Measurements from ENCODE around the gene GFOD1.

The GFOD1 gene

DNA sequence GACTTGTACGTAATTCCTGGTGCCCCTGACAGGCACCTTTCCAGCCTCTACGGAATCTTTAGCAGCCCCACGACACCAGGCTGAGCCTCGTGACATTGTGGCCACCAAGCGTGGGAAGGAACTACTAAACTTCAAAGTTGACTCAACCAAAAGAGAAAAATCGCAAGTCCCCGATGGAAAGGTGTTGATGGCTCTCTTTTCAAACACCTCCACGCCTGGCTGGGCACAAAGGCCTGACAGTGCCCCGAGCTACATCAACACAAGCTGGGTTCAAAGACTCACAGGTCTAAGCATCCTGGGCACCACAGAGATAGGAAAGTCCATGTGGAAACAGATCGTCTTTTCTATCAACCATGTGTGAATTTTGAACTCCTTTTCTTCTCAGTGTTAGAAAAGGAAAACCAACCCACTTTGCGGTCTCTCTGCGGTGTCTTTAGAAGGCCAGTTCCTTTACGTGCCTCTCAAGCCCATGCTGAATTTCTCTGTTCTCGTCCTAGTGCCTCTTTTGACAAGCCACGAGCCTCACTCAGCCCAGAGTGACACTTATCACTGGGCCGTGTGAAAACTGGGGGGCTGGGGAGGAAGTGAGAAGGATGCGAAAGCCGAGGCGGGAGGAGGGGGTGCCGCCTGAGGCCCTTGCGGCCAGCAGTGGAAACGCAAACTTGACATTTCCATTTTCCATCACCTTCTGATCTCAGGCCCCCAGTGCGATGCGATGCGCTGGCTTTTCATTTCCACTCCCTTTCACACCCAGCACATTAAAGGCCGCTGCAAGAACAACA, 59.4 kb downstream of the GFOD1 start:
- in situ Hi-C loops (cut with MboI; ENCODE audit: low pct_unique_long_range_greater_than_20kb, low sequenced_read_pairs, unreplicated experiment), result no loop called here
- peak; percentile 34 for TF ChIP-seq CTCF (IDR thresholded peaks at IDR 0.05; ENCODE audit: extremely low read depth, insufficient read depth, missing control alignments)
- DNase-seq (ENCODE audit: low spot score), result peak; percentile 68

DNA sequence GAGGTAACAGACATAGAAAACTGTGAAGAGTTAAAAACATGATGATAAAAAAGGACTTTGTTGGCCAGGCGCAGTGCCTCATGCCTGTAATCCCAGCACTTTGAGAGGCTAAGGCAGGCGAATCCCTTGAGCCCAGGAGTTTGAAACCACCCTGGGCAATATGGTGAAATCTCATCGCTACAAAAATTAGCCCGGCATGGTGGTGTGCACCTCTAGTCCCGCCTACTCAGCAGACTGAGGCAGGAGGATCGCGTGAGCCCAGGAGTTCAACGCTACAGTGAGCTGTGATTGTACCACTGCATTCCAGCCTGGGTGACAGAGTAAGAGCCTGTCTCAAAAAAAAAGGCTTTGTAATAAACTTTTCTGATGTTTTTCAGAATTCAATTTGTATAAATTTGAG, 60.1 kb downstream of the GFOD1 start:
- DNase-seq (ENCODE audit: low spot score), result no peak
- no peak for TF ChIP-seq CTCF (IDR thresholded peaks at IDR 0.05; ENCODE audit: extremely low read depth, insufficient read depth, missing control alignments)
- in situ Hi-C loops (cut with MboI; ENCODE audit: low pct_unique_long_range_greater_than_20kb, low sequenced_read_pairs, unreplicated experiment), result no loop called here

GRCh38 chr6:13425943-13426931, 61.2 kb downstream of the GFOD1 start:
- in situ Hi-C loops (cut with MboI; ENCODE audit: low pct_unique_long_range_greater_than_20kb, low sequenced_read_pairs, unreplicated experiment), result no loop called here
- no peak for DNase-seq (ENCODE audit: low spot score)

GRCh38 chr6:13425270-13425873, 62.0 kb downstream of the GFOD1 start:
- TF ChIP-seq CTCF (IDR thresholded peaks at IDR 0.05; ENCODE audit: extremely low read depth, insufficient read depth, missing control alignments), result no peak
- in situ Hi-C loops (cut with MboI; ENCODE audit: low pct_unique_long_range_greater_than_20kb, low sequenced_read_pairs, unreplicated experiment), result no loop called here
- no peak for DNase-seq (ENCODE audit: low spot score)

More at GRCh38 chr6:13425943-13426931, 61.2 kb downstream of the GFOD1 start:
- no peak for TF ChIP-seq CTCF (IDR thresholded peaks at IDR 0.05; ENCODE audit: extremely low read depth, insufficient read depth, missing control alignments)

DNA sequence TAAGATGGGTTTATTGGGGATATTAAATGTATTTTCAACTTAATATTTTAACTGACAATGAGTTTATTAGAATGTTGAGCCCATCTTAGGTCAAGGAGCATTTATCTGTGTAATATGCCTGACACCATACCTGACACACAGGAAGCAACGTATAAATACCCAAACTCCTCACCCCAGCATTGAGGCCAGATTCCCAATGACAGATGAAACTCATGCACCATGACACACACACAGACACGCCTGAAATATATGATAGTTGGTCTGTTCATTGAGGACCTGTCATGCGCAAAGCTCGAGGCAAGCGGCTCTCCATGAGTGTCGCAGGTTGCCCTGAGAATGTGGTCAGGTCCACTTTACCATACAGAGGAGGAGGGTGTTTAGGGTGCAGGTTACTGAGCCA, 64.1 kb downstream of the GFOD1 start:
- TF ChIP-seq CTCF (IDR thresholded peaks at IDR 0.05; ENCODE audit: extremely low read depth, insufficient read depth, missing control alignments), result no peak
- no peak for DNase-seq (ENCODE audit: low spot score)
- in situ Hi-C loops (cut with MboI; ENCODE audit: low pct_unique_long_range_greater_than_20kb, low sequenced_read_pairs, unreplicated experiment), result no loop called here

DNA sequence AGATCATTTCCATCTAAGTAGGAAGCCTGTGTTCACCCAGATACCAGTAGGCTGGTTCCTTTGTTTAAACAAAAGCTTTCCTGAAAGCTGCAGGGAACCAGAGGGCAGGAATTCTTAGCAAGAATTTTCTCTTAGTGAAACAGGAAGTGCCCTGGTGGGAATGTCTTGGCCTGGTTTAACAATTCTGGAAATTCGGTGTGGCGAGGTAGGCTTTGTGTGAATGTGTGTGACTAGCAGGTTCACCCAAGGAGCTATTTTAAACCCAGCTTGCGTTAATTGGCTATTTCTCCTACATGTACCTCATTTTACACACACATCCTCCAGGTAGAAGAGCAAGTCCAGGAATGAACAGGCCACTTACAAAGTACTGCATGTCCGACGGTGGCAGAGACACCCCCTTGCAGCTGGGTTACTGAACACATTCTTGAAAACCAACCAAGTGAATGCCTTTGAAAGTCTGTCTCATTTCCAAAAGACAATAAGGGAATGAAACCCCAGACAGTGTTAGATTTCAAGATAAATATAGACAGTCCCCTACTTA, 64.6 kb downstream of the GFOD1 start:
- TF ChIP-seq CTCF (IDR thresholded peaks at IDR 0.05; ENCODE audit: extremely low read depth, insufficient read depth, missing control alignments), result no peak
- in situ Hi-C loops (cut with MboI; ENCODE audit: low pct_unique_long_range_greater_than_20kb, low sequenced_read_pairs, unreplicated experiment), result no loop called here
- no peak for DNase-seq (ENCODE audit: low spot score)
